GM19455 (cell line): ENCODE measurements around the gene LSP1.

Source experiments
- ATAC-seq: cut with Tn5 transposase; IDR thresholded peaks from one replicate; pipeline ENCODE4 v1.9.1; 2021; ENCODE audit not compliant: unreplicated experiment

LSP1 gene

DNA sequence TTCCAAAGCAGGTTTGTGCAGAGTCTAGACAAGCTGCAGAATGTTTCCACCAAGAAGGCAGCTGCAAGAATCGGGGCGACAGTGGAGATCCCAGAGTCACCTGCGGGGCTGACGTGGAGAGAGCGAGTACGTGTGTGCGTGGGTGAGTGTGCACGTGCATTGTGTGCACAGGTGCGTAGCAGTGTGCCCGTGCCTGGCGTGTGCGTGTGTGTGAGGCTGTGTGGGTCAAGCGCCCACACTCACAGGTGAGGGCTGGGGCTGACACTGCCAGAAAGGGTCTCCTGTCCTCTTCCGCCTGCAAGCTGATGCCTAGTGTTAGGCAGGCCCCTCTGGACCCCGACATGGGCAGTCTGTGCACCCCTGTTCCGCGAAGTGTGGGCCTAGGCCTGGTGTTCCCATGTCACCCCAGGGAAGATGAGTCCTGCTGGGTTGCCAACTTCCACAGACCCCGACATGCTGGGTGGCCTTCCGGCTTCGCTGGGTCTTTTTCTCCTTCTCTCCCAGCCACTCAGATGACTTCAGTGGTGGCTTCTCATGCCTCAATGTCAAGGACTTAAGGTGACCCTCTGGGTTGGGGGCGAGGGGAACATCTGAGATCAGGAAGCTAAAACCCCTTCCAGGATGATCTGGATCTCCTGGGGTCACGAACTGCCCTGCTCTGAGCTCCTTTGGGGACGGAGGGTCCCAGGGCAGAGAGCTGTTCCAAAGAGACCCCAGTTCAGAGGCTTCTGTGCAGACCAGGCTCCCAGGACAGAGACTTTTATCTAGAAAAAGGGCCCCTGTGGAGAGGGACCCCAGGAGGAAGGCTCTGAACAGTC, 28.5 kb upstream of the LSP1 start:
- no peak for ATAC-seq

DNA sequence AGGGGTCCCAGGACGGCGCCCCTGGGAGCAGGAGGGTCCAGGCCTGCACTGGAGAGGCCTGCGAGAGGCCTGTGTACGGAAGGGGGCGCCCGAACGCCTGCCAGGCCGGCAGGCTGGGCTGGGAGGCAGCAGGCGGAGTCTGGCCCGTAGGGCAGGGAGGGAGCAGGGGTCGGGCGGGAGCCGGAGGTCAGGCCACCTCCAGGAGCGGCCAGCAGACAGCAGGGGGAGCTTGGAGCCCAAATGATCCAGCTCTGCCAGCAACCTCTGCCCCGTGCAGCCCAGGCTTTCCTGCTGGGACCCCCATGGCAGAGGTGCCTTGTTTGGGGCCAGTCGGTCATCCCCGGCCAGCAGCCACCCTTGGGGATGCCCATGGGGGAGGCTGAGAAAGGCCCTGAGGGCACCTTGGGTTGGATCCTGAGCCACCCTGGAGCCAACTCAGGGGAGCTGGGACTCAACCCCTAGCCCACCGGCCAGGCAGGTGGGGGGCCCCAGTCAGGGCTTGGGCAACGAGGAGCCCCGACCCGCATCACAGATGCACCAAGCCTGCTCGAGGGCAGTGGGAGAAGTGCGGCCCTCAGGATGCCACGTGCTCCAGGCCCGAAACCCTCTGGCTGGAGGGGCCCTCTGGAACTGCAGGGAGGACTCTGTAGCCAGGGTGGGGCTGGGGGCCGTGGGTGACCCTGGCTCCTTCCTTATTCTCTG, 27.7 kb upstream of the LSP1 start:
- no peak for ATAC-seq

DNA sequence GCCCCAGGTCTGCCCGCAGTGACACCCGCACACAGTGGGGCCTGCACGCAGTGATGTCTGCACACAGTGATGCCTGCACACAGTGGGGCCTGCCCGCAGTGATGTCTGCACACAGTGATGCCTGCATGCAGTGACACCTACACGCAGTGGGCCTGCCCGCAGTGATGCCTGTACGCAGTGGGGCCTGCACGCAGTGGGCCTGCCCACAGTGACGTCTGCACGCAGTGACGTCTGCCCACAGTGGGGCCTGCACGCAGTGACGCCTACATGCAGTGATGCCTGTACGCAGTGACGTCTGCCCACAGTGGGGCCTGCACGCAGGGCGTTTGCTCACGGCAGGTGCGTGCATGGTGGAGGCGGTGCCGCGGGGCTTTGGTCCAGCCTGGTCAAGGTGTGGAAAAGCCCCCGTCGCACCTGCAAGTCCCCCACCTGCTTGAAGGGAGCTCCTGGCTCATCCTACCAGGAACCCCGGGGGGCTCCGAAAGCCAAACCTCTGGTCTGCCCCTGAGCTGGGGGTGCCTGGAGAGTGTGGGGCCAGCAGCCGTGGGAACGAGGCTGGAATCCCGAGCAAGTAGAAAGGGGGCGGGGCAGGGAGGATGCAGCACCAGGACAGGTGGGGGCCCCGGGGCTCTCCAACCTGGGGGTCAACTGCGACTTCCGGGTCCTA, 27.0 kb upstream of the LSP1 start:
- ATAC-seq = no peak

GRCh38 chr11:1826552-1827094, 26.3 kb upstream of the LSP1 start:
- ATAC-seq = no peak

DNA sequence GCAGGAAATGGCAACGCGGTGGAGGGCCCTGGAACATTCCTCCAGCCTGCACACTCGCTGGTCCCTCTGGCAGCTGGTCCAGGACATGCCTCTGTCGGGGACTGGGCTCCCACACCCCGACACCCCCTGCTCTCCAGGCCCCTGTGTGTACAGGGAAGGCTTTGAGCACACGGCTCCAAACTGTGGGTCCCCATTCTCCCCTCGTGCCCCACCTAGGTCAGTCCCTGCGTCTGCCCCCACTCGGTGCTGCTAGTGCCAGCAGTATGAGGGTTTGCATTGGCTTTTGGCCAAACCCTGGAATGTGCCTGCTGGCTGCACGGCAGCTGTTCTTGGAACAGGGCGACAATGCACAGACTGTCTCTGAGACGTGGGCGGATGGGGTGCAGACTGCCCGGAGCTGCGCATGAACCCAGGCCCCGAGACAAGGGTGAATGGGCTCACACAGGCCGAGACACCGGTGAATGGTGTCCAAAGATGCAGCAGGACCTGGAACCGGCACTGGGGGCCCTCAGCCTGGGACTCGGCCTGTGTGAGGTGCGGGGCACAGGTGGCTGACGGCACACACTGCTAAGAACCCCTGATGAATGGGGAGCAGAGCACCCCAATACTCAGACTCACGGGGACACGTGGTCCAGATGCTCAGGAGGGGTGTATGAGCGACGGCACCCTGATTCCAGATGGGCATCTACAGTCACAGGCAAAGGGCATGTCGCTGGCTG, 25.6 kb upstream of the LSP1 start:
- ATAC-seq = no peak

GRCh38 chr11:1827931-1828330, 25.0 kb upstream of the LSP1 start:
- ATAC-seq = no peak

DNA sequence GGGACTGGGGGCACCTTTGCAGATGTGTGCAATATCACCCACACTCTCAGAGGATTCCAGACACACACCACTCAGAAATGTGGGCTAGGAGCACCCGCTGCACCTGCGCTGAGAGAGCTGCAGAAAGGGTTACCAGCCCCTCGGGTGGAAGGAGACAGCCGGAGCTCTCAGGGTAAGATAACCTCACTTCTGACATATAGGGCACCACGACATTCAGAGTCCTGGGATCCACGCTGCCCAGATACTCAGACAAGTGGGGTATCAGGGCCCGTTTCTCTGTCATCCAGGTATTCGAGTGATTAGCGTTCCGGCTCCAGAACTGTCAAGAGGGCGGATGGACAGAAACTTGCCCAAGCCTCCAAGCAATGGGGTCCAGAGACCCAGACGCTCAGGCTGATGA, 24.3 kb upstream of the LSP1 start:
- no peak for ATAC-seq

DNA sequence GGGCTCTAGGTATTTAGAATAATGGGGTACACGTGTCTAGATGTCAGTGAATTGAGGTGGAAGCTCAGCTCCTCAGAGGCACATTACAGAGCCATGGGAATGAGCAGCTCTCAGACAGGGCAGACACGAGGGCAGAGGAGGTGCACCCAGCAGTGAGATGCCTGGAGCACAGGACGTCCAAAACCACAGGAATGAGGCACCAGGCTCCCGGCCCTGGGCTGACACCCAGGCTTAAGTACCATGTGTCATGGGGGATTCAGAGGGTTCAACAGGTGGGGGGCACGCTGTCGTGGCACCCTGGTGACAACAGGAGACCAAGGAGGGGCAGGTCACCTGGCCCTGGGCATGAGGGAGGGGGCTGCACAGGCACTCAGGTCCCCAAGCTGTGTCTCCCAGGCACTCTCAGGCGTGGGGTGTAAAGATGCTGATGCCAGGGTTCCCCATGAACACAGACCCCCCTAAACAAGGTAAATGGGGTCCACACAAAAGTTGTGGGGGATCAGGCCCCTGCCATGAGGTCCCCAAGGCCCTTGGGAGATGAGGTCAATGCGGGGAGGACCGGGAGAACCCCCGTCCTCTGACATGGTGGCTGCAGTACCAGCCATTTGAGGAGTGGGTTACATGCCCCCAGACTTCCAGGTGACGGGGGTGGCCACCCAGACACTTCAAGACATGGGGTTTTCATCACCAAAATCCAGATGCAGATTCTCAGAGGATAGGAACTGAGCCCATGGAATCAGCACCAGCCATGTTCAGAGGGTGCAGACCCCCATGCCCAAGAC, 23.7 kb upstream of the LSP1 start:
- no peak for ATAC-seq

DNA sequence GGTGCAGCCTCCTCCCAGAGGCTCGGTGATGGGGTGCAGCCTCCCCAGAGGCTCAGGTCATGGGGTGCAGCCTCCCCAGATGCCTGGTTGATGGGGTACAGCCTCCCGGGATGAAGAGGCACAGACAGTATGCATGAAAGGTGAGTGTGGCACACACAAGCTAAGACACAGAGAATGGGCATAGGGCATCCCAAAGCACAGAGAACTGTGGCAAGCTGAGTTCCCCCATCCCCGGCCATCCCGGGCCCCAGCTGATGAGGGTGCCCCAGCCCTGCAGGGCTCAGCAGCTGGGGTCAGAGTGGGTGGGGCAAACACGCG, 22.9 kb upstream of the LSP1 start:
- ATAC-seq = no peak

- ATAC-seq = no peak
These were observed 22.3 kb upstream of the LSP1 start for GRCh38 chr11:1830322-1831223.

DNA sequence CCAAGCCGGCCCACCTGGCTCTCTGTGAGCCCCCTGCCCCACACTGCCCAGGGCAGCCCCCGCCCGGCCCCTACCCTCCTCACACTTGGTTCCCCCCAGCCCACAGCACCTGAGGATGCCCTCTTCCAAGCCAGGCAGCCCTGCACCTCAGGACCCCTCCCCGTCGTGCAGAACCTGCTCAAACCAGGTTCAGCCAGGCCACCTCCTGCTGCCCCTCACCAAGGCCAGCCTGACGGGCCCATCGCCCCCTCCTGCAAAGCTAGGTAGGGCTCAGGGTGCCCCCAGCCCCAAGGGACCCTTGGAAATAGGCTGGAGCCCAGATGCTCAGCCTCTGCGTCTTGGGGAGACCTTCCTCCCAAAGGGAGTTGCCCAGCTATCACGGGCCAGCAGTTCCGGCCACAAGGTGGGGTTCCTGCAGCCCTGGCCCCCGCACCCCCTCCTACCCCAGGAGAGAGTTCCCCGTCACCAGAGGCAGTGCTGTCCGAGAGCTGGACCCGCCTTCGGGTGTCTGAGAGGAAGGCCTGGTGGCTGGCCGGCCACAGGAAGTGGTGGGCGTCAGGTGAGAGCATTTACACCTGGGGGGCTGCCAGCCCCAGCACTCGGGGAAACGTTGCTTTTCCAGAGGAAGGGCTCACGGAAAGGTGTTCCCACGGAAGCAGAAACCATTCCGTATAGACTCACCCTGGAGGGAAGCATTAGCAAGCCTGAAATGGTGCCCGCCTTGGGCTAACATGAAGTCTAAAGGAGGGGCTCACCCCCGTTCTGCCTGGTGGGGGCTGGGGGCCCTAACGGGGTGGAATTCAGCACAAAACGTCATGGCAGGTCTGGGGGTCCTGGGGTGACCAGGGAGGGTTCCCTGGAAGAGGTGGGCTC, 21.3 kb upstream of the LSP1 start:
- ATAC-seq = no peak

DNA sequence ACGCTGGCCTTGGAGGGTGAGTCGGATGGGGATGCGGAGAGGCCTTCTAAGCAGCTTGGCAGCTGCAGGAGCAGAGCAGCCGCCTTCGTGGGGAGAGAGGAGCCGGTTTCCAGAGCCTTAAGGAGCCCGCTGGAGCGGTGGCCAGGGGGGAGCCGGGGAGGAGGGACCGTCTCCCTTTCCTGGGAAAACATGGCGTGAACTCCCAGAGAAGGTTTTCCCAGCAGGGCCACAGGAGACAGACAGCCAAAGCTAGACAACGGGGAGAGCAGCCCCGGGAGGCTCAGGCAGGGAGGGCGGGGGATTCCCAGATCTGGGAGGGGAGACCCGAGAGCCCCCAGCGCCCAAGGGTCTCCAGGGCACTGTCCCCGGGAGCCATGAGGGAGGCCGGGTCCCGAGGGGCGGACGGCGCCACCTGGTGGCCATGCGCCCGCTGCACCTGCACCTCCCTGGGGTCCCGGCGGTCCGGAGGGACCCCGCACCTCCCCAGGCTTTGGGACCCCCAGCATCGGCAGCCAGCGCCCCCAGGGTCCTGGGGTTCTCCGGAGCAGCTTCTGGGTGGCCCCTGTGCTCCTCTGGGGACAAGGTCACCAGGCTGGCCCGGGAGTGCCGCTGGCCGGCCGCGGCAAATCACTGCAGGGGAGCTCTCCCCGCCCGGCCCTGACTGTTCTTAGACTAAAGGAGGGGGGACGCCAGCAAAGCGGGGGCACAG, 20.5 kb upstream of the LSP1 start:
- no peak for ATAC-seq

GRCh38 chr11:1832920-1833295, 20.0 kb upstream of the LSP1 start:
- no peak for ATAC-seq

GRCh38 chr11:1834062-1834610, 18.7 kb upstream of the LSP1 start:
- no peak for ATAC-seq

GRCh38 chr11:1834779-1835670, 17.9 kb upstream of the LSP1 start, which contains the start of gene SYT8:
TSS of gene SYT8 (plus strand) at chr11:1834990. CDS start at chr11:1835106, 116 bp downstream.
- no peak for ATAC-seq

DNA sequence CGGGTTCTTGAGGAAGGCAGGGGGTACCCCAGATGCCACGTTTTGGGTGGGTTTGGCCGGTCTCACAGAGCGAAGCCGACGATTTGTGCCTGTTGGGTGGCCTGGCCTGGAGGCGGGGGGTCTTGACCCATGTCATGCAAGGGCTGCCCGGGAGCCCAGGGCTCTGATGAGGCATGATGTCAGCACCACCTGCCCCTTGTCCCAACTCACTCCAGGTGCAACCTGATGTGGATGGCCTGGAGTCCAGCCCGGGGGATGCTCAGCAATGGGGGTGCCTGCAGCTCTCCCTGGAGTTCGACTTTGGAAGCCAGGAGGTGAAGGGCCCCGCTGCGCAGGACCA, 17.2 kb upstream of the LSP1 start:
- ATAC-seq = no peak
